ENCODE measurements around the gene ZNF569. TPM values are rescaled to one million over a fixed set of nuclear protein-coding genes. Genes with fewer than 3 reads are reported as not detected.
A peak's percentile ranks its signal among the peaks of the same experiment; 100 is the strongest.

Gene ZNF569
- total and polyA plus RNA-seq, 10 of the 15 experiments (the other 5 are each of a cell fraction or from before 2014, with no cell fraction given) = 0.82 to 4.3 (median 2.3) TPM

DNA sequence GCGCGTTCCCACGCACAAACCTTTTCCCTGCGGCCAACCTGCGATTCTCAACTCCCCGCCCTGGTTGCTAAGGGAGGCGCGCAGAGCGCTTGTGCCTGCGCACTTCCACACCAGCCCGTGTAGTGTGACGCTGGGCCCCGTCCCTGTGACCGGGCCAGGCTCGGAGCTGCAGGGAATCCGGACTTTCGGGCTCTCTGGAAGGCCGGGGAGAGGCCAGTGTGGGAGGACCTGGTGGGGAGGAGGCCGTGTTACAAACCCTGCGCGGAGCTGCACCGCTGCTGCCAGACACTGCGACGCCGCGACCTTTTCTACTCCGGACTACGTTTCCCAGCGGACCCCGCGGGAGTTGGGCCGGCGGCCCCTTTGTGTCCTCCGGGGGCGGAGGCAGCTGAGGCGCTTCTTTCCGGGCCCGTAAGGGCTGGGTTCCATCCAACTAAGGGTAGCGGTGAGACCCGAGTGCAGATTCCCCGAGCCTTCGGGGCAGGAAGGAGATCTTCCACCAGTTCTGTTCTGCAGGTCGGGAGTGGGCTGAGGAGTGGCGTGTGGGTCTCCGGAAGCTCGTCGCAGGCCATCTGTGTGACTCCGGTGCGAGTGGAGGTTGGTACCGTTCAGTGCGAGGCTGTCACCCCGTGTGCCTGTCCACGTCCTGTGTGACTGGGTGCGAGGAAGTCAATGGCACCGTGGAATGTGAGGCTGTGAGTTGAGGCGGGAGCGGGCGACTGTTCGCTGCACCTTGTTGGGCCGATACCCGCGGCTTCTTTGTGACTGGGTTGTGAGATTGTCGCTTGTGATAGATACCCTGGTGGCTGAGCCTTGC, 1.9 kb upstream of the ZNF569 start, which contains the start of gene ZNF570 (continued):
- TF ChIP-seq, protein P1, sequence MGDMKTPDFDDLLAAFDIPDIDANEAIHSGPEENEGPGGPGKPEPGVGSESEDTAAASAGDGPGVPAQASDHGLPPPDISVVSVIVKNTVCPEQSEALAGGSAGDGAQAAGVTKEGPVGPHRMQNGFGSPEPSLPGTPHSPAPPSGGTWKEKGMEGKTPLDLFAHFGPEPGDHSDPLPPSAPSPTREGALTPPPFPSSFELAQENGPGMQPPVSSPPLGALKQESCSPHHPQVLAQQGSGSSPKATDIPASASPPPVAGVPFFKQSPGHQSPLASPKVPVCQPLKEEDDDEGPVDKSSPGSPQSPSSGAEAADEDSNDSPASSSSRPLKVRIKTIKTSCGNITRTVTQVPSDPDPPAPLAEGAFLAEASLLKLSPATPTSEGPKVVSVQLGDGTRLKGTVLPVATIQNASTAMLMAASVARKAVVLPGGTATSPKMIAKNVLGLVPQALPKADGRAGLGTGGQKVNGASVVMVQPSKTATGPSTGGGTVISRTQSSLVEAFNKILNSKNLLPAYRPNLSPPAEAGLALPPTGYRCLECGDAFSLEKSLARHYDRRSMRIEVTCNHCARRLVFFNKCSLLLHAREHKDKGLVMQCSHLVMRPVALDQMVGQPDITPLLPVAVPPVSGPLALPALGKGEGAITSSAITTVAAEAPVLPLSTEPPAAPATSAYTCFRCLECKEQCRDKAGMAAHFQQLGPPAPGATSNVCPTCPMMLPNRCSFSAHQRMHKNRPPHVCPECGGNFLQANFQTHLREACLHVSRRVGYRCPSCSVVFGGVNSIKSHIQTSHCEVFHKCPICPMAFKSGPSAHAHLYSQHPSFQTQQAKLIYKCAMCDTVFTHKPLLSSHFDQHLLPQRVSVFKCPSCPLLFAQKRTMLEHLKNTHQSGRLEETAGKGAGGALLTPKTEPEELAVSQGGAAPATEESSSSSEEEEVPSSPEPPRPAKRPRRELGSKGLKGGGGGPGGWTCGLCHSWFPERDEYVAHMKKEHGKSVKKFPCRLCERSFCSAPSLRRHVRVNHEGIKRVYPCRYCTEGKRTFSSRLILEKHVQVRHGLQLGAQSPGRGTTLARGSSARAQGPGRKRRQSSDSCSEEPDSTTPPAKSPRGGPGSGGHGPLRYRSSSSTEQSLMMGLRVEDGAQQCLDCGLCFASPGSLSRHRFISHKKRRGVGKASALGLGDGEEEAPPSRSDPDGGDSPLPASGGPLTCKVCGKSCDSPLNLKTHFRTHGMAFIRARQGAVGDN (IDR thresholded peaks at IDR 0.05) = 0 out of 2 replicates have a peak, but pooled peaks have one; percentile 50
- peak; percentile 96 for TF ChIP-seq IKZF1 (conservative IDR thresholded peaks at IDR 0.05)
- peak; percentile 82 for TF ChIP-seq POLR2AphosphoS5 (IDR thresholded peaks at IDR 0.05; ENCODE audit: low read length)
- TF ChIP-seq CBFB (IDR thresholded peaks at IDR 0.05; ENCODE audit: low read depth) = no peak
- TF ChIP-seq NRF1 (conservative IDR thresholded peaks at IDR 0.05; ENCODE audit: low read depth, low read length) = peak; percentile 42
- TF ChIP-seq BHLHE40 (IDR thresholded peaks at IDR 0.05; ENCODE audit: borderline replicate concordance in 1 of 2, low read depth in 2 of 2, low read length in 1 of 2) = peak in 1 of 2 experiments; percentile 48; a peak in 1 of 4 replicates
- no peak for TF ChIP-seq JUNB (IDR thresholded peaks at IDR 0.05)
- TF ChIP-seq FOS (IDR thresholded peaks at IDR 0.05; ENCODE audit: borderline replicate concordance, extremely low read depth, insufficient read length) = no peak
- TF ChIP-seq TAF1 (IDR thresholded peaks at IDR 0.05; ENCODE audit: borderline replicate concordance, low read depth, low read length) = peak; percentile 42
- TF ChIP-seq BRCA1 (IDR thresholded peaks at IDR 0.05; ENCODE audit: low read depth, low read length) = no peak
- TF ChIP-seq, protein P2, sequence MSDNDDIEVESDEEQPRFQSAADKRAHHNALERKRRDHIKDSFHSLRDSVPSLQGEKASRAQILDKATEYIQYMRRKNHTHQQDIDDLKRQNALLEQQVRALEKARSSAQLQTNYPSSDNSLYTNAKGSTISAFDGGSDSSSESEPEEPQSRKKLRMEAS (IDR thresholded peaks at IDR 0.05; ENCODE audit: low read depth, low read length) = peak; percentile 33; the same call in 1 of the 2 replicates
- no peak for TF ChIP-seq MTA2 (IDR thresholded peaks at IDR 0.05; ENCODE audit: low read depth)
- TF ChIP-seq, protein P3, sequence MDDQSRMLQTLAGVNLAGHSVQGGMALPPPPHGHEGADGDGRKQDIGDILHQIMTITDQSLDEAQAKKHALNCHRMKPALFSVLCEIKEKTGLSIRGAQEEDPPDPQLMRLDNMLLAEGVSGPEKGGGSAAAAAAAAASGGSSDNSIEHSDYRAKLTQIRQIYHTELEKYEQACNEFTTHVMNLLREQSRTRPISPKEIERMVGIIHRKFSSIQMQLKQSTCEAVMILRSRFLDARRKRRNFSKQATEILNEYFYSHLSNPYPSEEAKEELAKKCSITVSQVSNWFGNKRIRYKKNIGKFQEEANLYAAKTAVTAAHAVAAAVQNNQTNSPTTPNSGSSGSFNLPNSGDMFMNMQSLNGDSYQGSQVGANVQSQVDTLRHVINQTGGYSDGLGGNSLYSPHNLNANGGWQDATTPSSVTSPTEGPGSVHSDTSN (IDR thresholded peaks at IDR 0.05; ENCODE audit: insufficient replicate concordance, low read depth, low read length) = no peak
- no peak for TF ChIP-seq BCL11A (IDR thresholded peaks at IDR 0.05; ENCODE audit: low read depth, low read length)
- peak; percentile 79; the same call in 1 of the 2 replicates for TF ChIP-seq SIN3A (IDR thresholded peaks at IDR 0.05; ENCODE audit: low read depth, low read length)
- TF ChIP-seq, protein P4, sequence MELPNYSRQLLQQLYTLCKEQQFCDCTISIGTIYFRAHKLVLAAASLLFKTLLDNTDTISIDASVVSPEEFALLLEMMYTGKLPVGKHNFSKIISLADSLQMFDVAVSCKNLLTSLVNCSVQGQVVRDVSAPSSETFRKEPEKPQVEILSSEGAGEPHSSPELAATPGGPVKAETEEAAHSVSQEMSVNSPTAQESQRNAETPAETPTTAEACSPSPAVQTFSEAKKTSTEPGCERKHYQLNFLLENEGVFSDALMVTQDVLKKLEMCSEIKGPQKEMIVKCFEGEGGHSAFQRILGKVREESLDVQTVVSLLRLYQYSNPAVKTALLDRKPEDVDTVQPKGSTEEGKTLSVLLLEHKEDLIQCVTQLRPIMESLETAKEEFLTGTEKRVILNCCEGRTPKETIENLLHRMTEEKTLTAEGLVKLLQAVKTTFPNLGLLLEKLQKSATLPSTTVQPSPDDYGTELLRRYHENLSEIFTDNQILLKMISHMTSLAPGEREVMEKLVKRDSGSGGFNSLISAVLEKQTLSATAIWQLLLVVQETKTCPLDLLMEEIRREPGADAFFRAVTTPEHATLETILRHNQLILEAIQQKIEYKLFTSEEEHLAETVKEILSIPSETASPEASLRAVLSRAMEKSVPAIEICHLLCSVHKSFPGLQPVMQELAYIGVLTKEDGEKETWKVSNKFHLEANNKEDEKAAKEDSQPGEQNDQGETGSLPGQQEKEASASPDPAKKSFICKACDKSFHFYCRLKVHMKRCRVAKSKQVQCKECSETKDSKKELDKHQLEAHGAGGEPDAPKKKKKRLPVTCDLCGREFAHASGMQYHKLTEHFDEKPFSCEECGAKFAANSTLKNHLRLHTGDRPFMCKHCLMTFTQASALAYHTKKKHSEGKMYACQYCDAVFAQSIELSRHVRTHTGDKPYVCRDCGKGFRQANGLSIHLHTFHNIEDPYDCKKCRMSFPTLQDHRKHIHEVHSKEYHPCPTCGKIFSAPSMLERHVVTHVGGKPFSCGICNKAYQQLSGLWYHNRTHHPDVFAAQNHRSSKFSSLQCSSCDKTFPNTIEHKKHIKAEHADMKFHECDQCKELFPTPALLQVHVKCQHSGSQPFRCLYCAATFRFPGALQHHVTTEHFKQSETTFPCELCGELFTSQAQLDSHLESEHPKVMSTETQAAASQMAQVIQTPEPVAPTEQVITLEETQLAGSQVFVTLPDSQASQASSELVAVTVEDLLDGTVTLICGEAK (IDR thresholded peaks at IDR 0.05; ENCODE audit: borderline replicate concordance) = peak; percentile 97
- TF ChIP-seq, protein P5, sequence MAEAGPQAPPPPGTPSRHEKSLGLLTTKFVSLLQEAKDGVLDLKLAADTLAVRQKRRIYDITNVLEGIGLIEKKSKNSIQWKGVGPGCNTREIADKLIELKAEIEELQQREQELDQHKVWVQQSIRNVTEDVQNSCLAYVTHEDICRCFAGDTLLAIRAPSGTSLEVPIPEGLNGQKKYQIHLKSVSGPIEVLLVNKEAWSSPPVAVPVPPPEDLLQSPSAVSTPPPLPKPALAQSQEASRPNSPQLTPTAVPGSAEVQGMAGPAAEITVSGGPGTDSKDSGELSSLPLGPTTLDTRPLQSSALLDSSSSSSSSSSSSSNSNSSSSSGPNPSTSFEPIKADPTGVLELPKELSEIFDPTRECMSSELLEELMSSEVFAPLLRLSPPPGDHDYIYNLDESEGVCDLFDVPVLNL (IDR thresholded peaks at IDR 0.05; ENCODE audit: low read depth, low read length) = no peak
